WTC11 (cell line): ENCODE results near the gene TMEM135. TPM values are rescaled to one million over a fixed set of nuclear protein-coding genes. Genes with fewer than 3 reads are reported as not detected.
"Not testable (repeated sequence)": the region's sequence is repeated elsewhere in the genome, so short reads cannot be mapped to it uniquely, and the experiment has no call there.

Experiments
- ATAC-seq: fragments of 200-7000 bp; cut with Tn5 transposase; 2 replicates; pipeline ENCODE4 v1.10.0; 2021; ENCODE audit warnings: mild to moderate bottlenecking, moderate library complexity
- CTCF ChIA-PET: fragments of 300-600 bp; sonication (Branson Sonifier 250); formaldehyde crosslinking; loops from one replicate; lab custom pipeline; 2021; ENCODE audit warnings: antibody characterized with exemption; lab: Charles Lee
- POLR2A ChIA-PET: fragments of 350-600 bp; sonication (Branson Sonifier 250); formaldehyde crosslinking; loops from one replicate; lab custom pipeline; 2021; ENCODE audit warnings: antibody characterized with exemption; lab: Charles Lee
- DNase-seq: peaks from one replicate; pipeline ENCODE4 v3.0.0; 2021; ENCODE audit warnings: low spot score
- H3K27ac Mint-ChIP-seq: 2 replicates; pipeline ENCODE4 v1.8.0; 2021; ENCODE audit warnings: mixed read lengths
- H3K27me3 Mint-ChIP-seq: 2 replicates; pipeline ENCODE4 v1.8.0; 2021; ENCODE audit warnings: low read depth, mild to moderate bottlenecking, moderate library complexity, mixed read lengths
- H3K36me3 Mint-ChIP-seq: 2 replicates; pipeline ENCODE4 v1.8.0; 2021; ENCODE audit warnings: mixed read lengths
- H3K4me1 Mint-ChIP-seq: 2 replicates; pipeline ENCODE4 v1.8.0; 2022; ENCODE audit warnings: mixed read lengths
- H3K4me3 Mint-ChIP-seq: 2 replicates; pipeline ENCODE4 v1.8.0; 2021; ENCODE audit warnings: mild to moderate bottlenecking, moderate library complexity, mixed read lengths
- H3K9me3 Mint-ChIP-seq: 2 replicates; pipeline ENCODE4 v1.8.0; 2021; ENCODE audit warnings: mixed read lengths
- CBFB ChIP-seq: sonication (generic); formaldehyde crosslinking; IDR thresholded peaks from 2 replicates; pipeline ENCODE4 v1.8.1; 2022; ENCODE audit warnings: mild to moderate bottlenecking, low read depth, missing genetic modification reagents
- CDX4 ChIP-seq: fragments of 250-450 bp; sonication (Bioruptor Pico); IDR thresholded peaks from 2 replicates; pipeline ENCODE4 v1.9.0; 2021; ENCODE audit warnings: moderate library complexity, mild to moderate bottlenecking, inconsistent platforms, borderline replicate concordance
- CTCF ChIP-seq: fragments of 200-600 bp; IDR thresholded peaks from 2 replicates; pipeline ENCODE4 v1.8.0; 2022; ENCODE audit warnings: antibody characterized with exemption
- EMX1 ChIP-seq: fragments of 250-450 bp; sonication (Bioruptor Pico); IDR thresholded peaks from 2 replicates; pipeline ENCODE4 v1.8.0; 2021; ENCODE audit warnings: mild to moderate bottlenecking
- ETV6 ChIP-seq: sonication (generic); formaldehyde crosslinking; IDR thresholded peaks from 2 replicates; pipeline ENCODE4 v1.8.1; 2022; ENCODE audit warnings: mild to moderate bottlenecking, missing genetic modification reagents
- FOXK1 ChIP-seq: sonication (generic); formaldehyde crosslinking; IDR thresholded peaks from 2 replicates; pipeline ENCODE4 v1.8.0; 2022; ENCODE audit warnings: mild to moderate bottlenecking, moderate library complexity, missing genetic modification reagents
- GABPB1 ChIP-seq: sonication (generic); formaldehyde crosslinking; IDR thresholded peaks from 2 replicates; pipeline ENCODE4 v1.8.1; 2023; ENCODE audit warnings: mild to moderate bottlenecking, missing genetic modification reagents
- GTF2I ChIP-seq: fragments of 250-450 bp; sonication (Bioruptor Pico); conservative IDR thresholded peaks from 2 replicates; pipeline ENCODE4 v1.4.0; 2021; ENCODE audit warnings: mild to moderate bottlenecking
- NR3C1 ChIP-seq: sonication (generic); formaldehyde crosslinking; conservative IDR thresholded peaks from 2 replicates; pipeline ENCODE4 v1.8.1; 2023; ENCODE audit warnings: low read depth, mild to moderate bottlenecking, missing genetic modification reagents
- PREB ChIP-seq: sonication (generic); formaldehyde crosslinking; IDR thresholded peaks from 2 replicates; pipeline ENCODE4 v1.8.1; 2022; ENCODE audit warnings: mild to moderate bottlenecking, missing genetic modification reagents, moderate library complexity, borderline replicate concordance
- SMAD4 ChIP-seq: sonication (generic); formaldehyde crosslinking; IDR thresholded peaks from 2 replicates; pipeline ENCODE4 v1.8.0; 2022; ENCODE audit warnings: mild to moderate bottlenecking, missing genetic modification reagents
- TCF7 ChIP-seq: sonication (generic); formaldehyde crosslinking; IDR thresholded peaks from 2 replicates; pipeline ENCODE4 v1.8.0; 2022; ENCODE audit warnings: mild to moderate bottlenecking, low read depth, missing genetic modification reagents, moderate library complexity
- TEAD1 ChIP-seq: sonication (generic); formaldehyde crosslinking; IDR thresholded peaks from 2 replicates; pipeline ENCODE4 v1.8.0; 2022; ENCODE audit warnings: mild to moderate bottlenecking, missing genetic modification reagents
- TEAD4 ChIP-seq: sonication (generic); formaldehyde crosslinking; IDR thresholded peaks from 2 replicates; pipeline ENCODE4 v1.8.0; 2022; ENCODE audit warnings: mild to moderate bottlenecking, missing genetic modification reagents
- USF1 ChIP-seq: sonication (generic); formaldehyde crosslinking; IDR thresholded peaks from 2 replicates; pipeline ENCODE4 v1.8.0; 2022; ENCODE audit warnings: mild to moderate bottlenecking, missing genetic modification reagents
- ZNF121 ChIP-seq: sonication (generic); formaldehyde crosslinking; IDR thresholded peaks from 2 replicates; pipeline ENCODE4 v1.8.0; 2023; ENCODE audit warnings: missing genetic modification reagents
- ZNF138 ChIP-seq: sonication (generic); formaldehyde crosslinking; conservative IDR thresholded peaks from 2 replicates; pipeline ENCODE4 v1.8.1; 2022; ENCODE audit warnings: mild to moderate bottlenecking, moderate library complexity, missing genetic modification reagents
- ZNF232 ChIP-seq: sonication (generic); formaldehyde crosslinking; IDR thresholded peaks from 2 replicates; pipeline ENCODE4 v1.8.0; 2022; ENCODE audit warnings: mild to moderate bottlenecking, missing genetic modification reagents
- ZNF532 ChIP-seq: fragments of 250-450 bp; sonication (Bioruptor Pico); IDR thresholded peaks from 2 replicates; pipeline ENCODE4 v1.9.0; 2021; ENCODE audit warnings: mild to moderate bottlenecking, borderline replicate concordance
- ZSCAN18 ChIP-seq: fragments of 250-450 bp; sonication (Bioruptor Pico); IDR thresholded peaks from 2 replicates; pipeline ENCODE4 v2.1.2; 2022; ENCODE audit warnings: mild to moderate bottlenecking, moderate library complexity
- total RNA-seq: library from RNA; stranded (reverse); gene quantifications from 3 replicates; pipeline ENCODE4 v1.2.3, GENCODE V29; 2021

The TMEM135 gene
- total RNA-seq, 1 experiment from 2014 or later, result 35.8 TPM

- no peak for TF ChIP-seq ZNF532
Measured at GRCh38 chr11:86990515-86990914, 47.2 kb upstream of the TMEM135 start (continued).

- Mint-ChIP-seq H3K36me3 (no peaks in the 10 kb centered on the region), H3K9me3 (no peaks in the 10 kb centered on the region)
Measured at GRCh38 chr11:86991341-86991740, 46.4 kb upstream of the TMEM135 start.

GRCh38 chr11:86992340-86992739, 45.4 kb upstream of the TMEM135 start:
- CTCF ChIA-PET, POLR2A ChIA-PET, ATAC-seq, H3K36me3 Mint-ChIP-seq, H3K9me3 Mint-ChIP-seq, H3K4me3 Mint-ChIP-seq, H3K27me3 Mint-ChIP-seq, H3K27ac Mint-ChIP-seq, DNase-seq: not testable (repeated sequence)
- H3K4me1 Mint-ChIP-seq, result peaks cover 28% of the 10 kb centered on the region
- TF ChIP-seq ZNF121 (CRISPR knock-in tag), result peak; percentile 75

More at GRCh38 chr11:86991341-86991740, 46.4 kb upstream of the TMEM135 start:
- no peaks in the 10 kb centered on the region for H3K27me3 Mint-ChIP-seq
- CTCF ChIA-PET, result interaction anchor here (0.6 kb wide), 1 partner anchor 862 kb away, joined by 3 read pairs; no protein-coding TSS in a partner anchor
- DNase-seq (no peak), ATAC-seq (no peak)
- no peak overlapping the region for H3K27ac Mint-ChIP-seq
- no peak overlapping the region for H3K4me3 Mint-ChIP-seq
- POLR2A ChIA-PET, result no interaction called here
- H3K4me1 Mint-ChIP-seq, result peaks cover 25% of the 10 kb centered on the region
- no peak for TF ChIP-seq PREB (CRISPR knock-in tag)
- TF ChIP-seq TEAD1 (CRISPR knock-in tag), result no peak
- no peak for TF ChIP-seq CTCF
- TF ChIP-seq NR3C1, result no peak
- TF ChIP-seq ZSCAN18 (CRISPR knock-in tag), result no peak
- TF ChIP-seq ZNF232, result no peak
- TF ChIP-seq USF1 (CRISPR knock-in tag), result no peak
- TF ChIP-seq EMX1 (CRISPR knock-in tag), result no peak

- Mint-ChIP-seq H3K4me3 (no peak overlapping the region), H3K36me3 (no peaks in the 10 kb centered on the region), H3K4me1 (peaks cover 35% of the 10 kb centered on the region), H3K9me3 (no peaks in the 10 kb centered on the region), H3K27ac (peak overlapping the region; percentile 53; the same call in 1 of the 2 replicates), H3K27me3 (no peaks in the 10 kb centered on the region)
- DNase-seq (no peak), ATAC-seq (no peak)
- CTCF ChIA-PET, result no interaction called here
- POLR2A ChIA-PET, result no interaction called here
- no peak for TF ChIP-seq GABPB1 (CRISPR knock-in tag)
- TF ChIP-seq ZNF138, result no peak
- TF ChIP-seq TEAD4, result no peak
- TF ChIP-seq FOXK1 (CRISPR knock-in tag), result no peak
- no peak for TF ChIP-seq GTF2I
- no peak for TF ChIP-seq TCF7 (CRISPR knock-in tag)
- no peak for TF ChIP-seq USF1 (CRISPR knock-in tag)
- TF ChIP-seq CBFB (CRISPR knock-in tag), result no peak
- TF ChIP-seq SMAD4 (CRISPR knock-in tag), result no peak
- TF ChIP-seq CDX4 (CRISPR knock-in tag), result no peak
- TF ChIP-seq ETV6, result no peak
Measured at GRCh38 chr11:86993031-86993430, 44.7 kb upstream of the TMEM135 start.
